Raji (cell line): ENCODE data around the gene LITAFD.

ENCODE experiments used
- POLR2A ChIP-seq: IDR thresholded peaks from 2 replicates; pipeline ENCODE4 v1.6.1; 2011; ENCODE audit warnings: low read depth, low read length, control low read depth; ENCODE audit not compliant: insufficient read depth

Gene LITAFD

DNA sequence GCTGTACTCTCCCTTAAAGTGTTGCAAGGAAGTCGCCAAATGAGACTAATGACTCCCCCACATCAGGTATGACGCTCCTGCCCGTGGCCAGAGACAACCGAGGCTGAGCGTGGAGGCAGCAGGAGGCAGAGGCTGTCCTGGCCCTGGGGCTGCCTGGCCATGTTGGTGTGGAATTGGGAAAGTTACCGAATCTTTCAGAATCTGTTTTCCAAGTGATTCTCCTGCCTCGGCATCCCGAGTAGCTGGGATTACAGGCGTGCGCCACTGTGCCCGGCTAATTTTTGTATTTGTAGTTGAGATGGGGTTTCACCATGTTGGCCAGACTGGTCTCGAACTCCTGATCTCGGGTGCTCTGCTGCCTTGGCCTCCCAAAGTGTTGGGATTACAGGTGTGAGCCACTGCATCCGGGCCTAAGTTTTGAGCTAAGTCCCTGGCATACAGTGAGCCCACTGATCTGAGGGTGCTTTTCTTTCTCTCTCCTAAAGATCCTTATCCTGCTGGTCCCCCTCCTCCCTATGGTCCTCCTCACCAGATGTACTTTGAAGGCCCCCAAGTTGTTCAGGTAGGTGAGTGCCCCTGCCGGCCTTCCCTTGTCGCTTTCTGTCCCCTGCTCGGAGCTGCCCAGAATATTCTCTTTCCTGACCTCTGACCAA lies 700 bp downstream of the LITAFD start:
- TF ChIP-seq POLR2A = no peak

DNA sequence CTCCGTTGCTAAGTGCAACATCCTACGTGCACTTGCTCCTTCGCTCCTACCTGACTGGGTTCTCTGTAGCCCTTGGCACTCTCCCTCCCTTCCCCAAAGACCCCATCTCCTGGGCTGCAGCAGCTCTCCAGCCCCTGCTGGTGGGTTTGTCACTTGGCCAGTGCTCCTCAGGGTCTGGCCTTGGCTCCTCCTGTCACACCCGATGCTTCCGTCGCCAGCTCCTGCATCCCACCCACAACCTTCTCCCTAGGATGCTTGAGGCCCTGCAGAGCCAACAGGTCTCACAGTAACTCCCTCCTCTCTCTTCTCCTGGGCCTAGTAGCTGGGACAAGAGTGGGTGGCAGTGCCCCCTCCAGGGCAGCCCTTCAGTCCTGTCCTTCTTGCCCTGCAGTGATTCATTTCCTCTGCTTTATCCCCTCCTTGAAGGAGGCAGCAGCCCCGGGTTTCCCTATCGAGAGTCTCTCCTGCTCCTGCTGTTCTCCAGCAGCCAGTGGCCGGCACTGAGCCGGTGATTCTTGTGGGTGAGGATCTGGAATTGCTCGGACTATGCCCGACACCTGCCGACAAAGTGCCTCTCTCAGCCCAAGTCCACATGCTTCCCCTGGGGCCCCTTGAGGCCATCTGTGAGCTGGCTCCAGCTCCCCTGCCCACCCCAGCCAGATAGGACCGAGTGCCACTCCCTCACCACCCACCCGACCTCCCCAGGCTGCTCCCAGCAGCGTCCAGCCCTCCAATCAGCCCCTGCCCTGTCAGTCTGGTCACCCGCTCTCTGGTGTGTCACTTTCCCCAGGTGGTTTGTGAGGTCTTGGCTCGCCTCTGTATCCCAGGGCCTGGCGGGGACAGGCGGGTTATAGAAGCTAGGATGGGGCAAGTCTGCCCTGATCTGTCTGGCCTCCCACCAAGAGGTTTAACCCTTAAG lies 3.8 kb downstream of the LITAFD start:
- no peak for TF ChIP-seq POLR2A

DNA sequence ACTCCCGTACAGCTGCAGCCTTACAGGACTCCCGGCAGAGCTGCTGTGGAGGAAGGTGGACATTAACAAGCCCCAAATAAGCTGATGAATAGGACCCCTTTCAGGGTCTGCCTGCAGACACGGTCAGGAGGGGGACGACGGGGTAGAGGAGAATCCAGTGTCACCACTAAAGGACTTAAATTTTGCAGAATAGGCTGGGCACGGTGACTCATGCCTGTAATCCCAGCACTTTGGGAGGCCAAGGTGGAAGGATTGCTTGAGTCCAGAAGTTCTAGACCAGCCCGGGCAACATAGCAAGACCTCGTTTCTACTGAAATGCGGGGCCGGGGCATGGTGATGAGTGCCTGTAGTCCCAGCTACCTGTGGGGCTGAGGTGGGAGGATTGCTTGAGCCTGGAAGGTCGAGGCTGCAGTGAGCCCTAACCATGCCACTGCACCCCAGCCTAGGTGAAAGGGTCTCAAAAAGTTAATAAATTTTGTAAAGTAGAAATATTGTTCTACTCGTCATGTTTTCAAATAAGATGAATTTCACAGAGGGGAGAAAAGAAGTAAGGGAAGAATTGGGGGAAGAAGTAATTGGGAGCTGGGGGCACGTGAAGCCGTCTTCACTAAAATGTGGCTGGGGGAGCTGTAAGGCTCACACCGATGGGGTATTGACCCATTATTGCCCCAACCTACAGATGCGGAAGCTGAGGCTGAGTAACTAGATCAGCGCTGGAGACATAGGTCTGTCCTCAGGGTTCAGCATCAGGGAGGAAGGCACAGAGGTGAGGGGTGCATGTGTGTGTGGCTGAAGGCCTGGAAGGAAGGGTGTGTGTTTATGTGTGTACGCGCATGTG lies 4.7 kb downstream of the LITAFD start:
- no peak for TF ChIP-seq POLR2A

DNA sequence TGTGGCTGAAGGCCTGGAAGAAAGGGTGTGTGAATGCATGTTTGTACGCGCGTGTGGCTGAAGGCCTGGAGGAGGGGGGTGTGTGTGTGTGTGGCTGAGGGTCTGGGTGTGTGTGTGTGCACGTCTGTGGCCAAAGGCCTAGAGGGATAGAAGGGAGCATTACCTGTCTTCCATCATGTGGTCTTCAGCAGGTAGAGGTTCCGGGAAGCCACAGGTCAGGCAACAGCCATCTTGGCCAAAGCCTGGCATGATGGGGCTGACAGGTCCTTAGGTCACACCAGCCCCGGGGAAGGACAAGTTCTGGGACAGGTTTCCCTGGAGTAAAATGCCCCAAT lies 5.2 kb downstream of the LITAFD start:
- TF ChIP-seq POLR2A = no peak

DNA sequence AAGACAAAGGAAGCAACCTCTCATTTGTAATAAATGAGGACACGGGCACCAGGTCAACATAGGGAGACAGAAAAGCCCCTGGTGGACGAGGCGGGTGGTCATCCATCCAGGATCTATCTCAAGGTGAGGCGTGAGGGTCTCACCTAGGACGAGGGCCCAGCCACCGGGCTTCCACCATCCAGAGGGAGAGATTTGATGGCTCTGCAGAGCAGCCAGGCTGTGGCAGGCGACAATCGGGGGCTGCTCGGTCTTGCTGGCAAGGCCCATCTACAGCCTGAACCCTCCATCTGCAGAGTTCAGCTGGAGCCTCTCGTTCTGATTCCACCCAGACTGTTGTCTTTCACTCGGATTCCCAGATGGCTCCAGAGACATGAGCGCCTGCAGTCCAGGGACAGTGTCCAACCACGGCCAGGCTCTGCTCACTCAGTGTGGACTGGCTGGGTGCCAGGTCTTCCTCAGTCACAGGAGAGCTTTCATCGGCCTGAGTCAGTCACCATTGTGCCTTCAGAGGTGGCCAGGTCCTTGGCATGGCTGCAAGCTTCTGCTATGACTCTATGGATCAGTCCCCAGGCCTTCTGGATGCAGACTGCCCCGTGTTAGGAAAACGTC lies 5.9 kb downstream of the LITAFD start:
- no peak for TF ChIP-seq POLR2A

DNA sequence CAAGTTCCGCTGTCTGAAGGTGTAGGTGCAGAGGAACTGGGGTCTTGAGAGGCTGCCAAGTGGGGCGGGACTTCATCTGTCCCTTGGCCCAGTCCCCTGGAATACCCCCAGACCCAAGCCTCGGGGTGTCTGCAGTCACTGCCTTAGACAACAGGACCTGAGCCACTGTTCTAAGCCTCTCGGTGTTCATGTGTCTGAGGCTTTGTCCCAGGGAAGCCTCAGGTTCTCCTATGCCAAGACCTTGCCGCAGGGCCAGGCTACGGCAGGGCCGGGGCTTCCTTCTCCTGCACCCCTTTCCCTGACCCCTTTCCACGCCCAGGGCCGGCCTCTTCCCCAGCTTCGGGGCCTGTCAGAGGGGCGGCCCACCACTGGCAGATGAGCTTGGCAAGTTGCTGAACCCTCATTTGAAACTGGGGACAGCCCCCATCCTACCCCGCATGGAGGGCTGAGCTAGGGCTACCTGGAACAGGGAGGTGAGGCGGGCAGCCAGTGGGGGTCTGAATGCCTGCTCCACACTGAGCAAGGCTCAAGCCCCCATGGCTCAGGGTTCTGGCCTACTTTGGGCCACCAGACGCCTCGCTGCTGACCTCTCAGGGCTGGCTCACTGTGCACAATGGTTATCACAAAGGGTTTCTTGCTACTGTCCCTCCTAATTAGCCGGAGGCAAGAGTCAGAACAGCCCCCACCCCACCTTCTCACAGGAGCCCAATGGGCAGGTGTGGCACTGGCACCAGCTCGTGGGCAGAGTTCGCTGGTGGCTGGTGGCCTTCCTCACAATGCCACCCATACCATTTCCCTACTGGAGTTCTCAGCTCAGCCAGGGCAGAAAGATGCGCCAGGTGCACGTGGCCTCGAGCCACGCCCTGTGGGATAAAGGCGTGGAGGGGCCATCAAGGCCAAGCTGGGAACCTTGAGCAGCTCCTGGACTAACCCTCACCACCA lies 7.1 kb downstream of the LITAFD start:
- TF ChIP-seq POLR2A = no peak

DNA sequence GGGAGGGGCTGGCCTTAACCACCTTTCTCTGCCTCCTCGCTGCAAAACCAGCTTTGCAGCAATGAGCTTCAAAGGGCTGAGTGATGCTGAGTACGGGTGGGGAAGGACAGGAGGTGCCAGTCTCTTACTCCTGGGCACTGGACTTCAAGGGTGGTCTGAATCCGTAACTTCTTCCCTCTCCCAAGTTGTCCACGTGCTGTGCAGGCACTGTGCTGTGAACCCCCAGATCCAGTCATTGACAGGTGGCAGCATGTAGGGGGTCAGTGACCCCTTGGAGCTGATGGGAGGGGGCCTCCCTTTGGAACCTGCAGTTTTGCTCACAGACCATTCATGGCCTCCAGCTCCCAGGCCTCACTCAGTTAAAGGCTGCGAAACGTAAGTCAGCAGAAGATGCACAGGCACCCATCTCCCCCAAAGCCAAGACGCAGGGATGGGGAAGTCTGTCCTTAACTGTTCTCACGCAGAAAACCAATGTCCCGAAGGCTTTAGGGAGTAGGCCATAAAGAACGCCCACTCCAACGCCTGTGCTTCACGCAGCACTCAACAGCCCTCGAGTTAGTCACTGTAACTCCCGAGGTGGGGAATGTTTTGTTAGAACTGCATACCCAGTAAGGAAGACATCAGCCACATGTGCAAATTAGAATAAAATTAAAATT lies 7.9 kb downstream of the LITAFD start:
- no peak for TF ChIP-seq POLR2A

DNA sequence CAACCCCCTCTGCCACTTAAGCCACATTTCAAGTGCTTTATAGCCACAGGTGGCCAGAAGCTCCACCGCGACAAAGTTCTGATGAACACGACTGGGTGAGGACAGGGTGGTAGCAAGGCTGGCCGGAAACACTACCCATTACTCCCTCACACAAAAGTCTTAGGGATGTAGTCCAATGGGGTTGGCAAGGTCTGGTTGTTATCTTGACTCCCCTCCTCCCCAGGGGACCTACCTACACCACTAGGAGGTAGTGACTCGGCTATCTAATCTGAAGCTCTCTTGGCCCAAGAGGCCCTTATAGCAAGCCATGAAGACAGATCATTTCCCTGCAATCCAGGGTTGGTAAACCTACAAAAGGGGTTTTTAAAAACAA lies 8.4 kb downstream of the LITAFD start:
- no peak for TF ChIP-seq POLR2A

DNA sequence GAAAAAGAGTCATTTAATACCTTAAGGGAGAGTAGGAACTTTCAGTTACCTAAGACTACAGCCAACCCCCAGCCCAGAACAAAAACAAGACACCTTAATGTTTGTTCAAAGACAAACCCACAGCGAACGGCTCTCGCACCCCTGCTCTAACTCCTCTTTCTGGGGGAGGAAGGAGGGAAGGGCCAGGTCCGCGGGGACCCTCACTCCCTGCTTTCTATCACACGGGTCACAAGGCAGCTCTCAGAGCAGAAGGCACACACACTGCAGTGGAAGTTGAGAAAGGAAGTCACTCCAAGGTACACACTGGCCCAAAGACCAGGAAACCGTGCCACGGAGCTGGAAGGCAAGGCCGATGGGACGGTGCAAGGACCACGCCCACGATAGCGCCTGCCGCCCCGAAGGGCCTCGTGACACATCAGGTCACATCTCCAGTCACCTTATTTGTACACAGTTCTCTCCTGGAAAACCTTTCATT lies 10.0 kb downstream of the LITAFD start:
- no peak for TF ChIP-seq POLR2A

DNA sequence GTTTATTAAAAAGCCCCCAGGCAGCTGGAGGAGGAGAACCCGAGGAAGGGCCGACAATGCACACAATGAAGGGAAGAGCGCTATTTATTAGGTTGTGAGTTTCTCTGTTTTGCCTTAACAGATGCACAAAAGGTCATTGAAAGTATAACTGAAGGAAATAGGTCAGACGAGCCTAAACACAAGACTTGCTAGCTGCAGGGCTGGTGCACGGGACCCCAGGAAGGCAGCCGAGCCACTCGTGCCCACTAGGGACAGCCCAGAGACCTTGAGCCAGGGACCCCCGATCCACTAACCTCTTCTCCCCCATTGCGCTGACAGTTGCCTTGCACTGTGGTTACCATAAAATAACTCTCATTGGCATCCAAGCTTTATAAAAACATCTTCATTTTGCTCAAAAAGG lies 11.3 kb downstream of the LITAFD start:
- TF ChIP-seq POLR2A = no peak

DNA sequence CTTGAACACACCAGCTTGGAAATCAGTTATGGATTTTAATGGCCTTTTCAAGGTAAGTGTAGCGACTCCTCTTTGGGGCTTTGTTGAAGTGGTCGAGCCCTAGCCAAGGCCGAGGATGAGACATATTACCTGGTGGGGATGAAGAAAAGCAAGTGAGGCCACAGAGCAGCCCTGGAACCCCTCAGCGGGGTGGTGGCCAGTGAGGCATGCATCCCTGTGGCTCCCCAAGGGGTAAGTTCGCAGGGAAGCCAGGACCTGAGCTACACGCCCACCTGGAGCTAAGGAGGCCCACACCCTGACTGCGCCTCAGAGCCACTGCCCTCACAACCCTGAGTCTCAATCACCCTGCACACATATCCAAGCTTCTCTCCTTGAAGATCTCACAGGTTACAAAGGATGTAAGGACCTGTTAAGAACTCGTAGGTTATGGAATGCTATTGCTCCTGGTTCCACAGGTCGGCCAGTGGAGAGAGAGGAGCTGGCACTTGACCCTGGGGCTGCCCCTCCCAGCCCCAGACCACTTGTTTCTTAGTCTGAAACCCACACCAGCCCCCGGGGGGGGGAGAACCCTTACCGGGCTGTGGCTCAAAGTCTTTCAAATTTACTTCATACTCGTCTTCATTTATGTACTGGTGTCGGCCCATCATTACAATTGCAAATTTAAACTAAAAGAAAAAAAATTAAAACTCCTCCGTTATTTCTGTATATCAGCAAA lies 12.0 kb downstream of the LITAFD start:
- no peak for TF ChIP-seq POLR2A

DNA sequence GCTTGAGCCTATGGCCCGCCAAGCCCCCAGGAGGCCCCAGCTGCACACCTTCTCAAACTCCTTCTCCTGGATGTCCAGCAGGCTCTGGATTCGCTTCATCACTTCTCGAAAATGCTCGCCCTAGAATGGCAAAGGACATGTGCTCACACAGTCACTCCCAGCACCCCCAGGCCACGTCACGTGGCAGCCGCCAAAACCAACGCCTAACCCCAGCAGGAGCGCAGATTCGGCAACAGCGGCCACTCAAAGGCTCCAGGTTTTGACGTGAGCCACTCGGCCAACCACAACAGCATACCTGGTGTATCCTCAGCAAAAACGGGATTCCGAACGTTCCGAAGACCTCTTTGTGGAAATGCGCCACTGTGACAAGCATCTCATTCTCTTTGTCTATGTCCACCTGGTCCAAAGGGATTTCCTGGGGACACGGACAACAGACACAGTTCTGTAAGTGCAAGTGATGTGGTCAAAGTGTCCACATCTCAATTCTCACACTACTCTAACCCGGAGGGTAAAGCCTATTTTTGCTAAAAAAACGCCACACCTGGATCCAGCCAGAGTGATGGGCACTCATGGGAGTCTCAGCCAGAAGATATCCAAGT lies 12.7 kb downstream of the LITAFD start:
- no peak for TF ChIP-seq POLR2A
